ENCODE measurements around the gene KDM6A.
A peak's percentile ranks its signal among the peaks of the same experiment; 100 is the strongest.

The KDM6A gene

DNA sequence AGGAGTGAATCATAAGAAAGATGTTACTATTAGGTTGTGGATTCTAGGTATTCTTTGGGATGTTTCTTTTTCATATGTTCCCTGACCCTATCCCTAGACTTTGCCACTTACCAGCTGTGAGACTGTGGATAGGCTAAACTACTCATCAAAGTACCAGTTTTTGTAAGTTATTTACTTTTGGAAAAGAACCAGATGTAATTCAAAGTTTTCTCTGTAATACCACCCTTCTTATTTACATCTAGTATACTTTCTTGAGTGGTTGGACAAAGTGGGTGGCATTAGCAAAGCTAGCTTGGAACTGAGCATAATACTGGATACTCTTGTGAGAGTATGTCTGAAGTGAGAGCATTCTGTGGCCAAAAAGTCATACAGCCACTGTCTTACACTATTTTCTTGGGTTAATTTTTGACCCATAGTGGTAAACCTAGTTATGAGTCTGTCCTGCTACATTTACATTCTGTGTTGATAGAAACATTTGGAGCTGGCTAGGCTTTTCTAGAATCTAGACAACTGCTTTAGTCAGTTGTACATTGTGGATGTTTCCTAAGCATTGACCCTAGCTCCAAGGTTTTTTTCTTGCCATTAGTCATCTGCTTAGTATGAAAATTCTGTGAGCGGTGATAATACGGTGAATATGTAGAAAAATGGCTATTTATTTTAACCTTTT, 41.7 kb downstream of the KDM6A start:
- in situ Hi-C loops (cut with MboI; ENCODE audit: low pct_unique_long_range_greater_than_20kb, low sequenced_read_pairs, unreplicated experiment), result no loop called here
- DNase-seq (ENCODE audit: low spot score), result peak; percentile 40
- TF ChIP-seq, protein P1, sequence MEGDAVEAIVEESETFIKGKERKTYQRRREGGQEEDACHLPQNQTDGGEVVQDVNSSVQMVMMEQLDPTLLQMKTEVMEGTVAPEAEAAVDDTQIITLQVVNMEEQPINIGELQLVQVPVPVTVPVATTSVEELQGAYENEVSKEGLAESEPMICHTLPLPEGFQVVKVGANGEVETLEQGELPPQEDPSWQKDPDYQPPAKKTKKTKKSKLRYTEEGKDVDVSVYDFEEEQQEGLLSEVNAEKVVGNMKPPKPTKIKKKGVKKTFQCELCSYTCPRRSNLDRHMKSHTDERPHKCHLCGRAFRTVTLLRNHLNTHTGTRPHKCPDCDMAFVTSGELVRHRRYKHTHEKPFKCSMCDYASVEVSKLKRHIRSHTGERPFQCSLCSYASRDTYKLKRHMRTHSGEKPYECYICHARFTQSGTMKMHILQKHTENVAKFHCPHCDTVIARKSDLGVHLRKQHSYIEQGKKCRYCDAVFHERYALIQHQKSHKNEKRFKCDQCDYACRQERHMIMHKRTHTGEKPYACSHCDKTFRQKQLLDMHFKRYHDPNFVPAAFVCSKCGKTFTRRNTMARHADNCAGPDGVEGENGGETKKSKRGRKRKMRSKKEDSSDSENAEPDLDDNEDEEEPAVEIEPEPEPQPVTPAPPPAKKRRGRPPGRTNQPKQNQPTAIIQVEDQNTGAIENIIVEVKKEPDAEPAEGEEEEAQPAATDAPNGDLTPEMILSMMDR (IDR thresholded peaks at IDR 0.05; ENCODE audit: extremely low read depth, insufficient read depth, missing control alignments), result no peak

DNA sequence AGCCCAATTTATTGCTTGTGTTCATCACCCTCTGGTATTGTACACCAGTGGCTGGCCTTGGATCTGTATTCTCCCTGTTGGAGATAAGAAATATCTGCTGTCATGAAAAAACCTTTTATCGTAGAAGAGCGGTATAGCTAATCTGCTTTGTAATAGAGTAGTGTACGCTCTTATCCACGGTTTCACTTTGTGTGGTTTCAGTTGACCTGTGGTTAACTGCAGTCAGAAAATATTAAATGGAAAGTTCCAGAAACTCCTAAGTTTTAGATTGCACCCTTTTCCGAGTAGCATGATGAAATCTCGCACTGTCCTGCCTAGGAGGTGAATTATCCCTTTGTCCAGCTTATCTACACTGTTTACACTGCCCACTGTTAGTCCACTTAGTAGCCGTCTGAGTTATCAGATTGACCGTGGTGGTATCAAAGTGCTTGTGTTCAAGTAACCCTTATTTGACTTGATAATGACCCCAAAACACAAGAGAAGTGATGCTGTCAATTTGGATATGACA, 42.4 kb downstream of the KDM6A start:
- TF ChIP-seq, protein P1 (IDR thresholded peaks at IDR 0.05; ENCODE audit: extremely low read depth, insufficient read depth, missing control alignments), result no peak
- DNase-seq (ENCODE audit: low spot score), result no peak
- in situ Hi-C loops (cut with MboI; ENCODE audit: low pct_unique_long_range_greater_than_20kb, low sequenced_read_pairs, unreplicated experiment), result no loop called here

DNA sequence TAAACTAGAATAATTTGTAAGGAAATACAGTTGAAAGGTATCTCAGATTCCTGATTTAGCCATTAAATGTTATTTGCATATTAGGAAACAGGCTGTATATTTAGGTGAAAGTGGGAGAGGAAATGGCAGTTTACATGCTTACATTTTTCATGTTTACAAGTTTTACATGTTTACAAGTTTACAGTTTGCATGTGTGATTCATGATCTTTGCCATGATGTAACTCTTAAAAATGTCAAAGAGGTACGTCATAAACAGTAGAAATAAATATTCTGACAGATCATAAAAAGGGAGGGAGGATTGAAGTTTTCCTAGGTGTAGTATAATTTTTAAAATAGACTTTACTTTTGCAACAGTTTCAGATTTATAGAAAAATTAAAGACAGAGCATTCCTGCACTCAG, 45.7 kb downstream of the KDM6A start:
- no peak for DNase-seq (ENCODE audit: low spot score)
- TF ChIP-seq, protein P1 (IDR thresholded peaks at IDR 0.05; ENCODE audit: extremely low read depth, insufficient read depth, missing control alignments), result no peak
- in situ Hi-C loops (cut with MboI; ENCODE audit: low pct_unique_long_range_greater_than_20kb, low sequenced_read_pairs, unreplicated experiment), result no loop called here

DNA sequence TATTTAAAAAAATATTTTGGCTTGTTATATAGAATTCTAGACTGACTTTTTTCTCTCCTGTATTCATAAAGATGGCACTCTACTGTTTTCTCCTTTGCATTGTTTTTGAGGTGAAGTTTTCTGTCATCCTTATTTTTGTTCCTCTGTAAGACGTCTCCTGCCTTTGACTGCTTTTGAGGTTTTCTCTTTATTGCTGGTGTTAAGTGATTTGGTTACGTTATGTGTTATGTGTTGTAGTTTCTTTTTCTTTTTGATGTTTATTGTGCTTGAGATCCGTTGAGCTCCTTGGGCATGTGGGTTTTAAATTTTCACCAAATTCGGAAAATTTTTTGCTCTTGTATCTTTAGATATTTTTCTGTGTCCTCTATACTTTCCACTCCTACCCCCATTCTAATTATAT, 50.0 kb downstream of the KDM6A start:
- DNase-seq (ENCODE audit: low spot score), result no peak
- TF ChIP-seq, protein P1 (IDR thresholded peaks at IDR 0.05; ENCODE audit: extremely low read depth, insufficient read depth, missing control alignments), result no peak
- in situ Hi-C loops (cut with MboI; ENCODE audit: low pct_unique_long_range_greater_than_20kb, low sequenced_read_pairs, unreplicated experiment), result no loop called here

DNA sequence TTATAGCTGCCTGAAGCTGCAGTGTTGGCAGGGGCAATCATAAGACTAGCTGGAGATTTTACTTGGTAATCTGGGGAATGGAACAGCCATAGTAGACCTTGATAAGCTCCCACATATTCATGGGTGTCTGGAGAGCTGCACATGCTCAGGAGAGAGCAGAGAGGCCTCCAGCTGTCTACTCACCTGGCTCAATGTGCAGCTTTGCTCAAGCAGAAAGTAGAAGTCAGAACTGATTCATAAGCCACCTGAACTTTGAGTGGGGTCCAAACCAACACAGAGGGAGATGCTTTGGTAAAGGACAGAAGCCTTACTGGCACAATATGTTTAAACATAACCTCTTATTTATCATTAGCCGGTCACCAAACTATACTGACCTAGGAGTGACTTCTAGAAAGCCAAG, 54.4 kb downstream of the KDM6A start:
- TF ChIP-seq, protein P1 (IDR thresholded peaks at IDR 0.05; ENCODE audit: extremely low read depth, insufficient read depth, missing control alignments), result no peak
- in situ Hi-C loops (cut with MboI; ENCODE audit: low pct_unique_long_range_greater_than_20kb, low sequenced_read_pairs, unreplicated experiment), result no loop called here
- DNase-seq (ENCODE audit: low spot score), result no peak

DNA sequence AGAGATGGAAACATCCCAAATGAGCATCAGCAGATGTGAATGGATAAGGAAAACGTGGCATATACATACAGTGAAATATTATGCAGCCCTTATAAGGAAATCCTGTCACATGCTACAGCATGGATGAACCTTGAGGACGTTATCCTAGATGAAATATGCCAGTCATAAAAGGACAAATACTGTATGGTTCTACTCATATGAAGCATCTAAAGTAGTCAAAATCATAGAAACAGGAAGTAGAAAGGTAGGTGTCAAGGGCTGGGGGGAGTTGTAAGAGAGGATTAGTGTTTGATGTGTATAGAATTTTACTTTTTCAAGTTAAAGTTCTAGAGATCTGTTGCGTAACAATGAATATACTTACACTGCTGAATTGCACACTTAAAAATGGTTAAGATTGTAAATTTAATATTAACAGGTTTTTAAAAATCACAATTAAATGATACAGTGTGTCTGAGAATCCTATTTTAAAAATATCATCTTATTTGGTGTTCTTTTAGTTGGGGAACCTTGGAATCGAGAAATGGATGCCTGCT, 58.5 kb downstream of the KDM6A start:
- in situ Hi-C loops (cut with MboI; ENCODE audit: low pct_unique_long_range_greater_than_20kb, low sequenced_read_pairs, unreplicated experiment), result no loop called here
- DNase-seq (ENCODE audit: low spot score), result no peak
- TF ChIP-seq, protein P1 (IDR thresholded peaks at IDR 0.05; ENCODE audit: extremely low read depth, insufficient read depth, missing control alignments), result no peak
